Medulla oblongata (tissue), 1 donor: Measurements from ENCODE around the gene AKT2.

ENCODE experiments used
- DNase-seq: peaks from one replicate; pipeline ENCODE4 v3.0.0-alpha.2; 2015; ENCODE audit errors: extremely low spot score

The AKT2 gene

GRCh38 chr19:40235238-40236025 lies 49.7 kb downstream of the AKT2 start:
- DNase-seq = no peak

GRCh38 chr19:40234429-40235237 lies 50.5 kb downstream of the AKT2 start:
- DNase-seq = no peak

GRCh38 chr19:40233811-40234389 lies 51.2 kb downstream of the AKT2 start:
- no peak for DNase-seq

GRCh38 chr19:40232949-40233810 lies 52.0 kb downstream of the AKT2 start:
- DNase-seq = no peak

GRCh38 chr19:40232479-40232878 lies 52.7 kb downstream of the AKT2 start:
- DNase-seq = no peak

GRCh38 chr19:40231544-40232424 lies 53.4 kb downstream of the AKT2 start:
- DNase-seq = no peak

- no peak for DNase-seq
Measured at GRCh38 chr19:40231057-40231456, 54.1 kb downstream of the AKT2 start.

GRCh38 chr19:40229926-40230417 lies 55.2 kb downstream of the AKT2 start:
- DNase-seq = no peak

GRCh38 chr19:40229484-40229883 lies 55.7 kb downstream of the AKT2 start:
- no peak for DNase-seq

- DNase-seq = no peak
Measured at GRCh38 chr19:40228863-40229262, 56.3 kb downstream of the AKT2 start.

GRCh38 chr19:40228346-40228745 lies 56.8 kb downstream of the AKT2 start:
- DNase-seq = no peak

GRCh38 chr19:40225440-40226305 lies 59.5 kb downstream of the AKT2 start:
- DNase-seq = no peak

- DNase-seq = no peak
Measured at GRCh38 chr19:40224342-40225150, 60.6 kb downstream of the AKT2 start.

- DNase-seq = no peak
Measured at GRCh38 chr19:40223135-40223822, 61.9 kb downstream of the AKT2 start.

- DNase-seq = peak; percentile 96
Measured at GRCh38 chr19:40221858-40222619, 63.1 kb downstream of the AKT2 start.

- no peak for DNase-seq
Measured at GRCh38 chr19:40220674-40221073, 64.5 kb downstream of the AKT2 start.

GRCh38 chr19:40219721-40220276 lies 65.3 kb downstream of the AKT2 start:
- no peak for DNase-seq
